GM12878 (cell line): ENCODE measurements around the gene ANKRD44. TPM values are rescaled to one million over a fixed set of nuclear protein-coding genes. Genes with fewer than 3 reads are reported as not detected.

ENCODE experiments used
- BCL11A ChIP-seq: IDR thresholded peaks from 2 replicates; pipeline ENCODE4 v1.6.1; 2011; ENCODE audit warnings: low read depth, low read length
- BCL3 ChIP-seq: IDR thresholded peaks from 2 replicates; pipeline ENCODE4 v1.6.1; 2011; ENCODE audit warnings: borderline replicate concordance, low read depth, mild to moderate bottlenecking, moderate library complexity, low read length; ENCODE audit not compliant: insufficient read depth, poor library complexity, severe bottlenecking
- CEBPB ChIP-seq, 2 experiments: fragments of 150-350 bp in 1 of 2; IDR thresholded peaks; 2 replicates each; pipeline ENCODE4 v1.6.1; 2012 to 2014; ENCODE audit warnings: low read depth in 2 of 2, low read length in 2 of 2, borderline replicate concordance in 1 of 2, inconsistent platforms in 1 of 2
- IRF5 ChIP-seq: fragments of 450-650 bp; IDR thresholded peaks from 2 replicates; pipeline ENCODE4 v1.6.1; 2017; ENCODE audit warnings: borderline replicate concordance
- MAX ChIP-seq: IDR thresholded peaks from 2 replicates; pipeline ENCODE4 v1.6.1; 2012; ENCODE audit warnings: low read depth, low read length, improper control_type of control experiment
- MTA2 ChIP-seq: fragments of 450-650 bp; IDR thresholded peaks from 2 replicates; pipeline ENCODE4 v1.6.1; 2016; ENCODE audit warnings: low read depth, mild to moderate bottlenecking, moderate library complexity
- MTA3 ChIP-seq: IDR thresholded peaks from 2 replicates; pipeline ENCODE4 v1.6.1; 2012; ENCODE audit warnings: low read length, inconsistent platforms, borderline replicate concordance
- SUPT20H ChIP-seq: IDR thresholded peaks from 2 replicates; pipeline ENCODE4 v1.6.1; 2011; ENCODE audit warnings: low read depth, mild to moderate bottlenecking, low read length, moderate library complexity, borderline replicate concordance; ENCODE audit not compliant: control insufficient read depth
- USF2 ChIP-seq: IDR thresholded peaks from 2 replicates; pipeline ENCODE4 v1.6.1; 2011; ENCODE audit warnings: low read depth, low read length, improper control_type of control experiment, borderline replicate concordance
- polyA plus RNA-seq, 11 experiments: library from polyadenylated mRNA; depleted of rRNA in 4 of 11; unstranded in 6 of 11; stranded (reverse) in 5 of 11; fragments of >200 nt; fragmentation: Nextera tagmentation in 4 of 11; fragmentation: Illumina TruSeq in 1 of 11; extraction: Ambion mirVana in 4 of 11; extraction: Trizol in 1 of 11; gene quantifications; 1 replicate in 1 of 11; 2 replicates in 10 of 11; pipeline versions ENCODE4 v1.2.1 to v1.2.3, GENCODE V29; 2011 to 2016; ENCODE audit warnings: inconsistent platforms in 2 of 11, missing spikeins in 2 of 11, low read depth in 1 of 11
- total RNA-seq, 4 experiments: library from RNA; depleted of rRNA in 3 of 4; stranded (reverse); fragments of >200 nt in 3 of 4; fragmentation: Illumina TruSeq in 1 of 4; extraction: Trizol in 1 of 4; gene quantifications; 2 replicates each; pipeline versions ENCODE4 v1.2.1 to v1.2.3, GENCODE V29; 2013 to 2021

ANKRD44 gene
- total and polyA plus RNA-seq, 10 of the 15 experiments (the other 5 are each of a cell fraction or from before 2014, with no cell fraction given): 19.1 to 99.1 (median 59.6) TPM

GRCh38 chr2:197308996-197309690 lies 1.4 kb downstream of the ANKRD44 start (continued):
- no peak for TF ChIP-seq IRF5
- peak; percentile 56; the same call in 1 of the 2 replicates for TF ChIP-seq MTA3
- no peak for TF ChIP-seq MTA2
- no peak for TF ChIP-seq BCL3
- no peak for TF ChIP-seq BCL11A
- no peak for TF ChIP-seq MAX
- no peak for TF ChIP-seq USF2
- TF ChIP-seq CEBPB (IDR thresholded peaks at IDR 0.05; ENCODE audit: borderline replicate concordance in 1 of 2, low read depth in 2 of 2, low read length in 2 of 2): no peak
- TF ChIP-seq SUPT20H: no peak
